HG02938 (cell line): ENCODE results near the gene ERN2.

Experiments used
- ATAC-seq: cut with Tn5 transposase; IDR thresholded peaks from one replicate; pipeline ENCODE4 v1.9.1; 2021; ENCODE audit warnings: mild to moderate bottlenecking, moderate library complexity; ENCODE audit not compliant: unreplicated experiment

Gene ERN2

DNA sequence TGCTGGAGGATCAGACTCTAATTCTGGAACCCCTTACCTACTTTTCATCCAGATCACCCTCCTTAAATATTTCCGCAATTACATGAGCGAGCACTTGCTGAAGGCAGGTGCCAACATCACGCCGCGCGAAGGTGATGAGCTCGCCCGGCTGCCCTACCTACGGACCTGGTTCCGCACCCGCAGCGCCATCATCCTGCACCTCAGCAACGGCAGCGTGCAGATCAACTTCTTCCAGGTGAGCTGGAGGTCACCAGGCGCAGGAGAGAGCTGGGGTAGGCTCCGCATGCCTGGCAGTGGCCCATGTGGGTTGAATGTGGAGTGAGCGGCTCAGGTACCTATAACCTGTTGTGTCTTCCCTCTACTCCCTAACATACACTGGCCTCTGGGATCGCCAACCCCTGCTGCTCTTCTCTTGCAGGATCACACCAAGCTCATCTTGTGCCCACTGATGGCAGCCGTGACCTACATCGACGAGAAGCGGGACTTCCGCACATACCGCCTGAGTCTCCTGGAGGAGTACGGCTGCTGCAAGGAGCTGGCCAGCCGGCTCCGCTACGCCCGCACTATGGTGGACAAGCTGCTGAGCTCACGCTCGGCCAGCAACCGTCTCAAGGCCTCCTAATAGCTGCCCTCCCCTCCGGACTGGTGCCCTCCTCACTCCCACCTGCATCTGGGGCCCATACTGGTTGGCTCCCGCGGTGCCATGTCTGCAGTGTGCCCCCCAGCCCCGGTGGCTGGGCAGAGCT lies 23.4 kb downstream of the ERN2 start:
- ATAC-seq, result no peak

DNA sequence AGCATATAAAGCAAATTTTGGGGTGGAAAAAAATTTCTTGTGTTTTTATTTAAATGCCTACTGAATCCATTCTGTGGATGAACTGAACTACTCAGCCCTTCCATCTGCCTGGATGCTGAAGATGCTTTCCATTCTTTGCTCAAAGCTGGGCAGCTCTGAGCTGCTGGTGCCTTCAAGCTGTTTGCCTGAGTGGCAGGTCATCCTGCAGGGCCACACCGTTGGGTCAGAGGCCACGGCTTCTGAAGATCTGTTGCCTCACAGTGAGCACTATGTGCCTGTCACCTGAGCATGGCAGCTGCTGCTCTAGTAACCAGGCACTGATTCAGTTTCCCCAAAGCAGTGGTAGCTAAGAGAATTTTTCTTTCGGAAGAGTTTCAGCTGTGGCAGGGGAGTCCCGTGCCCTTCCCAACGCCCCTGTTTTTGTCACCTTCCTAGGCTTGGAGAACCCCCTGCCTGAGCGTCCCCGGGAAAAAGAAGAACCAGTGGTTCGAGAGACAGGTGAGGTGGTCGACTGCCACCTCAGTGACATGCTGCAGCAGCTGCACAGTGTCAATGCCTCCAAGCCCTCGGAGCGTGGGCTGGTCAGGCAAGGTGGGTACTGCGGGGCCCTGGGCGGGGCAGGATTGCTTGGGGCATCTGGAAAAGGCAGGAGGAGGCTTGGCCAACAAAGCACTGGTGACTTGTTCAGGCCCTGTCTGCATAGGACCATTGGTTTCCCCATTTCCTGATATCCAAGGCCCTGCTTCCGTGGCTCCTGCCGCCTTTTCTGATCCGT lies 25.8 kb downstream of the ERN2 start:
- no peak for ATAC-seq

DNA sequence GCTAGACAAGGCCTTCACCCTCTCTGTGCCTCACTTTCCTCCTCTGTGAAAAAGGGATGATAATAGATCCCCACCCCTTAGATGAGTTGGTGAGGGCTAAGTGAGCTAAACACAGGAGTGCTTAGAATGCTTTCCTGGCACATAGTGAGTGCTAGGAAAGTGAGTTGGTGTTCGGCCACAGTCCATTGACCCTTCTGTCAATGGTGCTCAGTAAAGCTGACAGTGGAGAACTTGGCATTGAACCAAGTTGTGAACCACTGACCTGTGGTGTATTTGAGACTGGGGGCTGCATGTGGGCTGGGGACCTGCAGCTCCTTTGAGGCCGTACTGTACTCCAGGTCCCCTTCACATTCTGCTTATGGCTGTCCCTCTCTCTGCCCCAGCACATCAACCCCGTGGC lies 29.5 kb downstream of the ERN2 start:
- ATAC-seq, result no peak

DNA sequence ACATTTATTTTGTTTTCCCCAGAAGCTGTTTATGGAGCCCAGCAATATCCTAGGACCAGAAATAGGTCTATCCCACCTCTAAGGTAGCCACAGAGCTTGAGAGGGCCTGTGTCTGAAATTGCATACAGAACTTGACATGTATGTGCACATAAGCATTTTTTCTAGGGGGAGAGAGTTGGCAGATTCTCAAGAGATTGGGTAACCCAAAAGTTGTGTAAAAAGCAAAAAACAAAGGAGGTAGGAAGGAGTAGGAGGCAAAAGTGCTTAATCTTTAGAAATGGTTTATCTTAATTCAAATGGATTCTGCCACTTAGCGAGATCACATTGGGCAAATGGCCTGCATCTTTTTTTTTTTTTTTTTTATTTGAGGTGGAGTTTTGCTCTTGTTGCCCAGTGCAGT lies 30.8 kb downstream of the ERN2 start:
- ATAC-seq, result no peak

DNA sequence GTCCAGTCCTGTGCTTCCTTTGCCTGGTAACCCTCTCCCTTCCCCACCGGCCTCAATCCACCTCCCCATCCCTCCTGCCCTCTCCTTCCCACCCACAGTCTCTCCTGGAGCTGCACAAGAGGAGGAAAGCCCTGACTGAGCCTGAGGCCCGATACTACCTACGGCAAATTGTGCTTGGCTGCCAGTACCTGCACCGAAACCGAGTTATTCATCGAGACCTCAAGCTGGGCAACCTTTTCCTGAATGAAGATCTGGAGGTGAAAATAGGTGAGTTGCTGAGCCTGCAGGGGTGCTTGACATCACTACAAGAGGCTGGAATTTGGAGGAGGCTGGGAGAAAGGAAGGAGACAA lies 33.1 kb downstream of the ERN2 start:
- no peak for ATAC-seq

DNA sequence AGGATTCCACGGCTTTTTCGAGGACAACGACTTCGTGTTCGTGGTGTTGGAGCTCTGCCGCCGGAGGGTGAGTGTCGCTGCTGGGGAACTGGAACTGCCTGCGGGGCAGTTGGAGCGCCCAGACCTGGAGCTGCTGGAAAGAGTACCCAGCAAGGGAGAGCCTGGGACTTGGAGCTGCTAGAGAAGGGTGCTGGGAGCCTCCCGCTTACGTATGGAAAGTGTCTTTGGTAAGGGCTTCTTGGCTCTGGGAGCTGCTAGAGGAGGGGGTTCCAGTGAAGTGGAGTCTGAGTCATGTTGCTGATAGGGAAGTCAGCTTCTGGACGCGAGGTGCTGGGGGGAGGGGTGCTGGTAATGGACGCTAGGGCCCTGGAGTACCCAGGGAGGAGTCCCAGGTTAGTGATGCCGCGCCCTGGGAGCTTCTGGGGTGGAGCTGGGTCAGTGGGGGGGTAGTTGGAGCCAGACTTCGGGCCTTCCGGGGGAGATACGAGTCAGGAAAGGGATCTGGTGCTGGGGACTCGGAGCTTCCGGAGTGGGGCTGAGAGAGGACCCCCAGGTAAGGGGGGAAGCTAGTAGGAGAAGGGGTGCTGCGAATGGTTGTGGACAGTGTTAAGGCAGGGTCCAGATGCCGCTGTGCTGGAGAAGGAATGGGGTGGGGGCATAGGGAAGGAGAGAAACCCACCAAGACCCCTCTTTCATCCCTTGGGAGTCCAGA lies 33.6 kb downstream of the ERN2 start:
- no peak for ATAC-seq

DNA sequence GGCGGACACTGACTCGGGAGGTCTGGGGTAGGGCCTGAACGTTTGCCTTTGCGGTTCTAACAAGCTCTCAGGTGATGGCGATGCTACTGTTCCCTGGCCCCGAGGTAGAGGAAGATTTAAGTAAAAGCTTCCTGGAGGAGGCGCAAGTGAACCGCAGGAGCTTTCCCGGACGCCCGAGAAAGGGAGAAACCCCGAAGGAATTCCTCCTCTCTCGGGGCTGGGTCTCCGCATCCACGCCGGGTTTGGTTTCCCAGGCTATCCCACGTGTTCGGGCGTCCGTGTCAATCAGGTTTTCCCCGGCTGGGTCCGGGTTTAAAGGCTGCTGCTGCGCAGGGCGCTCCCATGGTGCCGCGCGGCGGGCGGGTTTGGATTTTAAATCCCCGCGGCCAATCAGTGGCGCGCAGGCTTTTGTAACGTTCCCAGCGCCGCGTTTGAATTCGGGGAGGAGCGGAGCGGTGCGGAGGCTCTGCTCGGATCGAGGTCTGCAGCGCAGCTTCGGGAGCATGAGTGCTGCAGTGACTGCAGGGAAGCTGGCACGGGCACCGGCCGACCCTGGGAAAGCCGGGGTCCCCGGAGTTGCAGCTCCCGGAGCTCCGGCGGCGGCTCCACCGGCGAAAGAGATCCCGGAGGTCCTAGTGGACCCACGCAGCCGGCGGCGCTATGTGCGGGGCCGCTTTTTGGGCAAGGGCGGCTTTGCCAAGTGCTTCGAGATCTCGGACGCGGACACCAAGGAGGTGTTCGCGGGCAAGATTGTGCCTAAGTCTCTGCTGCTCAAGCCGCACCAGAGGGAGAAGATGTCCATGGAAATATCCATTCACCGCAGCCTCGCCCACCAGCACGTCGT lies 34.4 kb downstream of the ERN2 start, which contains the start of gene PLK1:
PLK1 (plus strand) TSS at position 460 of the 844 bp plus-strand sequence; CDS start at position 504, 44 bp downstream.
- ATAC-seq, result peak; percentile 86

DNA sequence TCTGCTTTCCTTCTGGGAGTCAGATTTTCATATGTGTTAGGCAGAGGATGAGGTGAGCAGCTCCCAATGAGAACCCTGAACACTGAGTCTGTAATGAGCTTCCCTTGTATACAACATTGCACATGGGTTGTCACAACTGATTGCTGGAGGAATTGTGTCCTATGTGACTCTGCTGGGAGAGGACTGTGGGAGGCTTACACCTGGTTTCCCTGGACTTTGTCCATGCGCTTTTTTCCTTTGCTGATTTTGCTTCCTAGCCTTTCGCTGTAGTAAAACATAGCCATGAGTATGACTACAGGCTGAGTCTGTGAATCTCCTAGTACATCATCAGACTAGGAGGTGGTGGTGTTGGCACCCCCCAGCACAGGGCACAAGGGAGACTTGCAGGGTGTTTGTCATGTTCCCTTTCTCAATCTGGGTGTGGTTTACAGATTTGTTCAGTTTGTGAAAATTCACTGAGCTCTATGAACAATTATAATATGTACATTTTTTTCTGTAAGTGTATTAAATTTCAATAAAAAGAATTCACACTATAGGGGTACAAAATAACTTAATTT lies 36.0 kb downstream of the ERN2 start:
- ATAC-seq, result no peak

DNA sequence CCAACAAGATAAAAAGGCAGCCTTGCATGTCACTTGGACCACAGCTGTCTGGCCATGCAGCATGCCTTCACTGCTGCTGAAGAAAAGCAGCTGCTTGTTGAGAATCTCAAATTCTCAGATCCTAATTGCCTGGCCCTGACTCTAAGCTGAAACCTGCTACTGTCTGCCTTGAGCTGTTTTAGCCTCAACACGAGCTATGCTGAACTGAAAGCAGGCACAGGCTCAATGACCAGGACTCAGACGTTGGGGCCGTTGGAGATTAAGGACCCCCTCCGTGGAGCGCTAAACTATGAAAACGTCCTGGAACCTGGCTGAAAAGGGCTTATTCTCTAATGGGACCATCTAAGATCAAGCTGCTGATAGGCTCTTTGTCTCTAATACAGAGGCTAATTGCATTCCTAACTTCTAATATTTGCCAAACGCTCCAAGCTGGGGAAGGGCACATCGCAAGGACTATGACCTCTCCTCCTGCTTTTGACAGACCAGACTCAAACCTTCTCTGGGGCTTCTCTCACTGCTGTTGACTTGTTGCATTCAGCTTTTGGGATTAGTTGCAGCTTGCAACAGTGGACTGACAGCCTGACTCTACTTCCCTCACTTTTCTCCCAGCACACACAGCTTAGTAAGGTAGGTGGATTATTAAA lies 38.9 kb downstream of the ERN2 start:
- ATAC-seq, result no peak

DNA sequence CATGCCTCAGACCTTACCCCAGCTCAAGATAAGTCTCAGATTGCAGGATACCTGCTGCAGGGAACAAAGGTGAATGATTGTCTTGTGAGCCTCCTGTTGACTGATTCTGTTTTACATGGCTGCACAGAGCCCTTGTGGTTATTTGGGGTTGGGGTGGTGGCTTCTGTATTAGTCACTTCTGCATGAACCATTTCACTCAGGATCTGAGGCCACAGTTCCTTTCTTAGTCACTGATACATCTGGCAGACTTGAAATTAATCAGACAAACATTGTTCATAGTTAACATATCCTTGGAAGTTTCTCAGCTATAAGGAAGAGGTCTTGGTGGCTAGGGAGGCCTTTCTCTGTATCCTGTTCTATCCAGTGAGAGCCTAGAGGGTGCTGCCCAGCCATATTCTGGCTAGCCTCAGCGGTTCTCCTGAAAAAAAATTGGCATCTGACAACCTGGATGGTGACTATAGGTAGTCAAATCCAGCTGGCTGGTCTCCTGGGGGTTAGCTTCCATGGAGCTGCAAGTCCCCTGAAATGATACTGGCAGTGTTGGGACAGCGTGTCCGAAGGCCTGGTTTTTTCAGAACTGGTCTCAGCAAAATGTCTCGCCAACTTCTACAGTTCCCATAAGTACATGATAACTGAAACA lies 42.8 kb downstream of the ERN2 start:
- peak; percentile 97 for ATAC-seq

DNA sequence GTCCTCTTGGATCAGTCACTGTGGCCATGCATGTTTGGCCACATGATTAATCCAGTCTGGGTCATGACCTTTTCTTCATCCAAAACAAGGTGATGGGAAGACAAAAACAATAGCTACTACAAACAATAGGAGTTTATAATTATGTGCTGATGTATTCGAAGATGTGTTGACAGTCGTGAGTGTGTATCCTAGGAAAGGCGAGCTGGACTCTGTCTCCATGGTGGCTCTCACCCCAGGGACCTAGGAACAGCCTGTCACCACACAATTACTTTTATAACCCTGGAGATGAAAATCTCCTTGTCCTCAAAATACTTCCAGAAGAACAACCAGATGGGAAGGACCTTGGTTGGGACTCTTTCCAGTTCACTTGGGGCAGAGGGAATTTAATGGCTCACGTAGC lies 44.1 kb downstream of the ERN2 start:
- no peak for ATAC-seq

DNA sequence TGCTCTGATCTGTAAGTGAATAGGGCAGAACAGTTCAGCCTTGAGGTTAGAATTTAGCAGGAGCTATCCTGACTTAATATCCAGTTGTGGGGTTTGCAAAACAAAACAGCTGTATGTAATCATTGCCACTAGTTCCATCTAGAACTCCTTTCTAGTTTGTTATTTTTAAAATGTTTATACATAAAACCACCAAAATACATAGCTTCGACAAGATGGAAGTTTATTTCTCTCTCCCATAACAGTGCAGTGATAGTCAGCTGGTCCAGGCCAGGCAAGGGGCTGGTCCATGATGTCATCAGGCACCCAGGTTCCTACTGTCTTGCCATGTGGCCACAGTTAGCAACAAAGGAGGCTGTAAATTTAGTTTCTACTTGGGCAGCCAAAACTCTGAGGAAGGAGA lies 44.8 kb downstream of the ERN2 start:
- ATAC-seq, result no peak

DNA sequence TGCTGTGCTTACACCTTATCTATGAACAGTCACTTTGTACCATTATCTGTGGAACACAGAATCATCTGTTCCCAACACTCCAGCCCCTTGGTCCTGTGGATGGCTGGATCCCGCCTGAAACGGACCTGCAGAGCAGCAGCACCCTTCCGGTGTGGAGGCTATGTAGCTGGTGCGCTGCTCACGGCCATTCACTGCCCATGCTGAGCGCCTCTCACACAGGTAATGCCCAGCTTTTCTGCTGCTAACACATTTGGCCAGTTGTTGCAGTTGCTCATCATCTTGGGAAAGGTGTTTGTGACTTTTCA lies 45.7 kb downstream of the ERN2 start:
- no peak for ATAC-seq

DNA sequence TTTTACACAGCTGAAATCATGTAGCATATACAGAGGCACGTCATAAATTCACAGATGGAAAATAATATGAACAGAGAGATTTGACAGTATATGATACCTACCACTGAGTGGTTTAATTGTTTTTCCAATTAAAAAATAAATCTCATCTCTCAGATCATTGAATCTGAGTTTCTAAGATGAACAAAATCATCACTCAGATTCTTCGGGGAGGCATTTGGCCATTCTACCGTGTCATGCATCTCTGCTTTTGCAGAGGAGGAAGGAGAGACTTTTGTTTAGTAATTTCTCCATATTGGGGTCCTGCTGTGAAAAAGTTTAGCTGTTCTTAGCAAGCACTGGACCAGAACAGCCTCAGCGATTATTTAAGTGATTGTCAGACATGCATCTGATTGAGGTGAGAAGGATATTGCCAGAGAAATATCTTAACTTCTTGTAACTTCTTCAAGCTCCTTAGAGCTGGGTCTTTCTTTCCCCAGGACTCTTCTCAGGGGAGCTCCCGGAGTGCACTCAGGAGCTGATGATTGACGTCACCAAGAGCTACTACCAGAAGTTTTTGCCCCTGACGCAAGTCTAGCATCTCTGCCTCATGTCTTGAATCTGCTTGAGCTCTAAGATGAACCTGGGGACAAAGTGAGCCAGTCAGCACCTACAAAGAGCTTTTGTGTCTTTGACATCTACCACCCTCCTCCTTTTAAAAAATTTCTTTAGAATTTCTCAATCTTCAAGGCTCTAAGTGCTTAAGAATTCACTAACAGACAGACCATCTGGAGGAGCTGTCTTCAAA lies 46.3 kb downstream of the ERN2 start:
- no peak for ATAC-seq

DNA sequence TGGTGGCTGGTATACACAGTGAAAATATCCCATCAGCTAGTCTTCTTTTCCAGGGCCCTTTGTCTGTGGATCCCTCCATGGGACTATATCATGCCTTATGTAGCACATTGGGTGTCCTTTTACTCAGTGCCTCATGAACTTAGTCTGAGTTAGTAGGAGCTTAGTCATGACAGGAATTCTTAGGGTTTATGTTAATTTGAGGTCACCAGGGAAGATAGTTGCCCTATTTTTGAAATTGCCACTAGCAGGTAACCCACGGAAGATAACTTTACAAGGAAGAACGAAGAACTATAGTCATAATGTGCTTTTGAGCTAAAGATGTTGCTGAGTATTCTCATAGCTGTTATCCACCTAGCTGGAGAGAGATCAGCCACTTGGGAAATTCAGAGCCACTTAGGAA lies 49.1 kb downstream of the ERN2 start:
- ATAC-seq, result no peak

DNA sequence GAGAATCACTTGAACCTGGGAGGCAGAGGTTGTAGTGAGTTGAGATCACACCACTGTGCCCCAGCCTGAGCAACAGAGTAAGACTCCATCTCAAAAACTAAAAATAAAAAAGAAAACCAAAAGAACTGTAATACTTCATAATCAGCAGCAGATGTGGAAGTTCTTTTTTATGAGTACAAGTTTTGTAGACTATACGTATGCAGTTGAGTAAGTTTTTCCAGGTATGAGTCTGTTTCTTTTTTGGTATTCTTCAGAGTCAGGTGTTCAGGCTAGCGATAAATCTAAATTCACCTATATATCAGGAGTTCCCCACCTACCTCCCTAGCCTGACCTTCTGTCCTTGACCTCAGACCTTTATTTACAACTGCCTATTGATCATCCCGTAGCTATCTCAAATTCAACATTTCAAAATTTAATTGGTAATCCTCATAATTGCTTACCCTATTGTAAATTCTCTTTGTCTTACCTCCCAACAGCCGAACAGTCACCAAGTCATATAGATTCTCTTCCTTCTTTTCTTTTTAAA lies 61.0 kb downstream of the ERN2 start:
- ATAC-seq, result no peak

DNA sequence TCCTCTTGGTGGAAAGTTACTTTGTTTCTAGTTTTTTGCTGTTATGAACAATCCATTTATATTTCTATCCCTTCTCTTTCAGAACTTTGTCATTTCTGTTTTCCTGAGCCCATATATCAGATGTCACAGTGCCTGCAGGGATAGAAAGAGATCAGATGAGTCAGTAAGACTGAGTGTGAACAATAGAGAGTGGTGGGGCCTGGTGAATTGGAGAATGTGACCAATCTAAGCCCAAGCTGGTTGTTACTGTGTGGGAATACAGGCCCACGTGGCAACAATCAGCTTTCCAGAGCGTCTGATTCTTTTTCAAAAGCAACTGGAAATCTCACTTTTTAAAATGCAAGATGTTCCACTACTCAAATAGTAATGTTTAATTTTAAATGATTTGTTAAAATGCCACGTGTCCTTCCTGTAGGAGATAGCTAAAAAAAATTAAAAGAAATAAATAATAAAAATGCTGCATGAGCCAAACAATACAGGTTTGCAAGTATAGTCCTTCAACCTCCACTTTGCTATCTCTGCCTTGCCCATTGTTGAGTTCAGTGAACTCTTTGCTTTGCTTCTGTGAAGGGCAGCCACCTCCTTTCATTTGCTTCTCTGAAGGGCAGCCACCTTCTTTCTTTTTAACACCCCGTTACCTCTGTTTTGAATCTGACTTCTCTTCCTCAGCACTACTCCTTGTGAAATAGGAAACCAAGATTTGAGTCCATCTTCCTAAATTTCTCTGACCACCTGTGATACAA lies 62.2 kb downstream of the ERN2 start:
- no peak for ATAC-seq

DNA sequence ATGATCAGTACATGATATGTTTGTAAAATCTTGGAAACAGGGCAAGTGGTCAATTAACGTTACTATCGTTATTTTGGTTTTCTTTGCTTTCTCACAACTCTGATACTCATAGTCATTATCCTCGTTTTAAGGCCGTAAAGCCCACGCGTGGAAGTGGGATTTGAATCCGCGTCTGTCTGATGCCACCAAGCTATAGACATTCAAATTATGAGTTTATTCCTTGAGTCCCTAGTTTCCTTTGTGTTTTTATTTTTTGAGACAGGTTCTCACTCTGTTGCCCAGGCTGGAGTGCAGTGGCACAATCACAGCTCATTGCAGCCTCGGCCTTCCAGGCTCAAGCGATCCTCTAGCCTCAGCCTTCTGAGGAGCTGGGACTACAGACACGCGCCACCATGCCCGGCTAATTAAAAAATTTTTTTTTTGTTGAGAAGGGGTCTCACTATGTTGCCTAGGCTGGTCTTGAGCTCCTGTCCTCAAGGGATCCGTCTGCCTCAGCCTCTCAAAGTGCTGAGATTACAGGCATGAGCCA lies 70.7 kb downstream of the ERN2 start:
- no peak for ATAC-seq
